Measurements from ENCODE around the gene KNSTRN. TPM values are rescaled to one million over a fixed set of nuclear protein-coding genes. Genes with fewer than 3 reads are reported as not detected.

The KNSTRN gene
- total and polyA plus RNA-seq, 2 of the 13 experiments (the other 11 are each of a cell fraction or from before 2014, with no cell fraction given): 20.3 to 62.3 TPM

- TF ChIP-seq ZBTB43 (CRISPR knock-in tag; conservative IDR thresholded peaks at IDR 0.05) (no peak), ZNF768 (CRISPR knock-in tag; IDR thresholded peaks at IDR 0.05) (peak; percentile 60; the same call in 1 of the 2 replicates), ZNF333 (CRISPR knock-in tag; IDR thresholded peaks at IDR 0.05; ENCODE audit: borderline replicate concordance) (no peak), PHF20 (CRISPR knock-in tag; IDR thresholded peaks at IDR 0.05) (no peak; the same call in 1 of the 2 replicates), KLF11 (CRISPR knock-in tag; IDR thresholded peaks at IDR 0.05) (no peak), HOMEZ (CRISPR knock-in tag; IDR thresholded peaks at IDR 0.05; ENCODE audit: low read depth) (no peak), CEBPG (CRISPR knock-in tag; IDR thresholded peaks at IDR 0.05) (no peak), ZNF777 (CRISPR knock-in tag; IDR thresholded peaks at IDR 0.05) (peak; percentile 93), NR2C2 (CRISPR knock-in tag; IDR thresholded peaks at IDR 0.05; ENCODE audit: borderline replicate concordance) (no peak), PAX8 (CRISPR knock-in tag; IDR thresholded peaks at IDR 0.05; ENCODE audit: borderline replicate concordance) (no peak), ZBTB3 (CRISPR knock-in tag; IDR thresholded peaks at IDR 0.05; ENCODE audit: borderline replicate concordance, low read depth) (no peak), ZNF160 (CRISPR knock-in tag; IDR thresholded peaks at IDR 0.05) (no peak), ZNF616 (CRISPR knock-in tag; IDR thresholded peaks at IDR 0.05; ENCODE audit: low read depth) (no peak), ATF4 (CRISPR knock-in tag; IDR thresholded peaks at IDR 0.05) (no peak), TRIM24 (CRISPR knock-in tag; IDR thresholded peaks at IDR 0.05) (no peak), PLRG1 (conservative IDR thresholded peaks at IDR 0.05) (no peak), ZBTB21 (CRISPR knock-in tag; IDR thresholded peaks at IDR 0.05) (no peak), JARID2 (CRISPR knock-in tag; IDR thresholded peaks at IDR 0.05; ENCODE audit: insufficient replicate concordance) (no peak), SATB2 (CRISPR knock-in tag; IDR thresholded peaks at IDR 0.05) (no peak), ZNF687 (CRISPR knock-in tag; IDR thresholded peaks at IDR 0.05) (peak; percentile 77), SNAI1 (CRISPR knock-in tag; IDR thresholded peaks at IDR 0.05; ENCODE audit: borderline replicate concordance) (no peak), EZH2 (conservative IDR thresholded peaks at IDR 0.05; ENCODE audit: low read depth, low read length) (no peak)
These were observed 59.3 kb downstream of the KNSTRN start (continued) for GRCh38 chr15:40441565-40442531.
